Stimulated activated CD8-positive, alpha-beta memory T cell treated with anti-CD3 and anti-CD28 coated beads, Interleukin-15, amount 100 ng/mL, for 24 hours (primary cell): ENCODE results near the gene FBN1.

Experiments
- DNase-seq: peaks from one replicate; pipeline ENCODE4 v3.0.0-alpha.2; 2020; ENCODE audit warnings: low read depth

Gene FBN1

GRCh38 chr15:48580736-48581135 is 64.8 kb downstream of the FBN1 start:
- no peak for DNase-seq

GRCh38 chr15:48579945-48580671 is 65.4 kb downstream of the FBN1 start:
- no peak for DNase-seq

GRCh38 chr15:48578965-48579364 is 66.5 kb downstream of the FBN1 start:
- no peak for DNase-seq

GRCh38 chr15:48577469-48577868 is 68.0 kb downstream of the FBN1 start:
- no peak for DNase-seq

GRCh38 chr15:48574187-48574586 is 71.3 kb downstream of the FBN1 start:
- no peak for DNase-seq

- no peak for DNase-seq
Observed at GRCh38 chr15:48573780-48574179, 71.7 kb downstream of the FBN1 start.

- no peak for DNase-seq
Observed at GRCh38 chr15:48572823-48573222, 72.7 kb downstream of the FBN1 start.

- DNase-seq = no peak
Observed at GRCh38 chr15:48571510-48571909, 74.0 kb downstream of the FBN1 start.

GRCh38 chr15:48570822-48571221 is 74.7 kb downstream of the FBN1 start:
- no peak for DNase-seq

GRCh38 chr15:48569591-48570302 is 75.8 kb downstream of the FBN1 start:
- no peak for DNase-seq

- no peak for DNase-seq
Observed at GRCh38 chr15:48566668-48567067, 78.8 kb downstream of the FBN1 start.

- no peak for DNase-seq
Observed at GRCh38 chr15:48565560-48566482, 79.7 kb downstream of the FBN1 start.

GRCh38 chr15:48564690-48565089 is 80.8 kb downstream of the FBN1 start:
- no peak for DNase-seq

- no peak for DNase-seq
Observed at GRCh38 chr15:48563934-48564333, 81.6 kb downstream of the FBN1 start.

- no peak for DNase-seq
Observed at GRCh38 chr15:48560321-48561051, 85.0 kb downstream of the FBN1 start.

- no peak for DNase-seq
Observed at GRCh38 chr15:48559285-48559684, 86.2 kb downstream of the FBN1 start.

- DNase-seq = no peak
Observed at GRCh38 chr15:48558226-48558625, 87.3 kb downstream of the FBN1 start.

- no peak for DNase-seq
Observed at GRCh38 chr15:48557335-48557734, 88.2 kb downstream of the FBN1 start.

GRCh38 chr15:48556159-48556897 is 89.2 kb downstream of the FBN1 start:
- DNase-seq = no peak

GRCh38 chr15:48555241-48555881 is 90.1 kb downstream of the FBN1 start:
- DNase-seq = no peak

GRCh38 chr15:48554112-48554511 is 91.4 kb downstream of the FBN1 start:
- DNase-seq = no peak
